H1 (cell line): ENCODE measurements around the gene NDC80. TPM values are rescaled to one million over a fixed set of nuclear protein-coding genes. Genes with fewer than 3 reads are reported as not detected.

Experiments used
- CTCF ChIA-PET: fragments of 300-600 bp; sonication (Branson Sonifier 250); formaldehyde crosslinking; loops from one replicate; lab custom pipeline; 2021; ENCODE audit not compliant: partially characterized antibody; lab: Charles Lee
- POLR2A ChIA-PET: fragments of 300-600 bp; sonication (Branson Sonifier 250); formaldehyde crosslinking; loops from one replicate; lab custom pipeline; 2021; ENCODE audit warnings: inconsistent platforms; ENCODE audit not compliant: partially characterized antibody; lab: Charles Lee
- DNase-seq, 2 experiments: peaks; one replicate each; pipeline versions ENCODE4 v3.0.0 to v3.0.0-alpha.2; 2010 to 2022; ENCODE audit warnings: low spot score in 2 of 2, low read depth in 1 of 2, mixed read lengths in 1 of 2
- FAIRE-seq: peaks from 2 replicates; lab custom pipeline; 2011; peaks lifted over from hg19 to GRCh38; lab: Jason Lieb, UNC
- H2AFZ ChIP-seq: 2 replicates; pipeline ENCODE4 v1.8.1; 2012; ENCODE audit warnings: low read length, inconsistent platforms
- H2AK5ac ChIP-seq: 2 replicates; pipeline ENCODE4 v1.6.1; 2013; ENCODE audit warnings: low read depth, low read length
- H2BK120ac ChIP-seq: replicated peaks from 2 replicates; pipeline ENCODE3; 2013; ENCODE audit warnings: low read depth, low read length, inconsistent platforms
- H2BK12ac ChIP-seq: 2 replicates; pipeline ENCODE4 v1.6.1; 2013; ENCODE audit warnings: low read depth, low read length
- H2BK15ac ChIP-seq: 2 replicates; pipeline ENCODE4 v1.6.1; 2013; ENCODE audit warnings: low read length
- H2BK20ac ChIP-seq: 2 replicates; pipeline ENCODE4 v1.6.1; 2013; ENCODE audit warnings: low read length
- H2BK5ac ChIP-seq: 2 replicates; pipeline ENCODE4 v1.6.1; 2013; ENCODE audit warnings: low read depth, low read length
- H3K14ac ChIP-seq: 2 replicates; pipeline ENCODE4 v1.6.1; 2013; ENCODE audit warnings: inconsistent platforms; ENCODE audit not compliant: insufficient read length
- H3K18ac ChIP-seq: 2 replicates; pipeline ENCODE4 v1.6.1; 2013; ENCODE audit warnings: low read length; ENCODE audit errors: extremely low read depth
- H3K23ac ChIP-seq: 2 replicates; pipeline ENCODE4 v1.6.1; 2013; ENCODE audit warnings: inconsistent platforms; ENCODE audit not compliant: insufficient read length
- H3K23me2 ChIP-seq: 2 replicates; pipeline ENCODE4 v1.6.1; 2013; ENCODE audit warnings: low read depth, low read length
- H3K27ac ChIP-seq: 2 replicates; pipeline ENCODE4 v1.6.1; 2011; ENCODE audit warnings: low read depth, low read length, inconsistent platforms
- H3K27me3 ChIP-seq, 4 experiments: replicated peaks in 1 of 4; 1 replicate in 1 of 4; 2 replicates in 3 of 4; pipeline versions ENCODE4 v1.6.1 to v1.8.1; 2011 to 2013; ENCODE audit warnings: low read length in 3 of 4, mild to moderate bottlenecking in 3 of 4, inconsistent platforms in 2 of 4, mixed read lengths in 2 of 4, moderate library complexity in 1 of 4; ENCODE audit not compliant: control insufficient read depth in 3 of 4, insufficient read depth in 3 of 4; ENCODE audit errors: extremely low read depth in 1 of 4
- H3K36me3 ChIP-seq, 4 experiments: 2 replicates each; pipeline versions ENCODE4 v1.6.1 to v1.8.1; 2011 to 2013; ENCODE audit warnings: mild to moderate bottlenecking in 4 of 4, low read length in 3 of 4, moderate library complexity in 2 of 4, control low read depth in 1 of 4, inconsistent platforms in 1 of 4; ENCODE audit not compliant: insufficient read depth in 4 of 4, control insufficient read depth in 2 of 4
- H3K4ac ChIP-seq: replicated peaks from 2 replicates; pipeline ENCODE3; 2013; ENCODE audit warnings: low read length, low read depth, mixed read lengths, inconsistent platforms; ENCODE audit not compliant: insufficient read length
- H3K4me1 ChIP-seq, 4 experiments: replicated peaks in 1 of 4; 1 replicate in 1 of 4; 2 replicates in 3 of 4; pipeline versions ENCODE4 v1.6.1 to v1.8.1; 2011 to 2013; ENCODE audit warnings: low read length in 3 of 4, inconsistent platforms in 2 of 4, mixed read lengths in 1 of 4; ENCODE audit not compliant: insufficient read depth in 4 of 4, control insufficient read depth in 3 of 4
- H3K4me2 ChIP-seq, 2 experiments: 2 replicates each; pipeline versions ENCODE4 v1.6.1 to v1.8.1; 2011 to 2013; ENCODE audit warnings: low read depth in 2 of 2, low read length in 2 of 2, control low read depth in 1 of 2, inconsistent platforms in 1 of 2, mild to moderate bottlenecking in 1 of 2; ENCODE audit not compliant: insufficient read depth in 1 of 2
- H3K4me3 ChIP-seq, 4 experiments: fragments of 200-600, 300-600 bp in 1 of 4; sonication (generic), shearing (Covaris generic), sonication (Bioruptor Twin) in 1 of 4; 2 replicates each; pipeline versions ENCODE4 v1.5.1 to v1.8.1; 2011 to 2016; ENCODE audit warnings: low read length in 4 of 4, low read depth in 3 of 4, control low read depth in 2 of 4, inconsistent platforms in 2 of 4, mild to moderate bottlenecking in 2 of 4, mixed read lengths in 1 of 4, moderate library complexity in 1 of 4; ENCODE audit not compliant: insufficient read depth in 2 of 4; ENCODE audit errors: extremely low read depth in 1 of 4
- H3K56ac ChIP-seq: replicated peaks from 2 replicates; pipeline ENCODE3; 2013; ENCODE audit warnings: low read depth, mild to moderate bottlenecking, mixed read lengths, low read length, inconsistent platforms; ENCODE audit not compliant: insufficient read length
- H3K79me1 ChIP-seq: 2 replicates; pipeline ENCODE4 v1.6.1; 2013; ENCODE audit warnings: low read depth, low read length, control low read depth
- H3K79me2 ChIP-seq, 2 experiments: 2 replicates each; pipeline versions ENCODE4 v1.6.1 to v1.8.1; 2012 to 2013; ENCODE audit warnings: low read length in 2 of 2, mild to moderate bottlenecking in 2 of 2, inconsistent platforms in 1 of 2; ENCODE audit not compliant: insufficient read depth in 2 of 2, control insufficient read depth in 1 of 2
- H3K9ac ChIP-seq, 4 experiments: replicated peaks in 1 of 4; 1 replicate in 1 of 4; 2 replicates in 3 of 4; pipeline versions ENCODE4 v1.6.1 to v1.8.1; 2011 to 2013; ENCODE audit warnings: low read depth in 3 of 4, low read length in 3 of 4, control low read depth in 2 of 4, mild to moderate bottlenecking in 2 of 4, moderate library complexity in 2 of 4, inconsistent platforms in 1 of 4; ENCODE audit errors: extremely low read depth in 1 of 4
- H3K9me3 ChIP-seq, 2 experiments: 2 replicates each; pipeline versions ENCODE4 v1.6.1 to v1.8.1; 2012 to 2013; ENCODE audit warnings: mild to moderate bottlenecking in 2 of 2, moderate library complexity in 2 of 2, control low read depth in 1 of 2, inconsistent platforms in 1 of 2, low read depth in 1 of 2, low read length in 1 of 2, mixed read lengths in 1 of 2; ENCODE audit not compliant: insufficient read depth in 2 of 2
- H4K20me1 ChIP-seq, 2 experiments: replicated peaks in 1 of 2; 2 replicates each; pipeline versions ENCODE3 to v1.8.1; 2011 to 2013; ENCODE audit warnings: inconsistent platforms in 2 of 2, low read length in 2 of 2, mild to moderate bottlenecking in 1 of 2; ENCODE audit not compliant: insufficient read depth in 2 of 2, control insufficient read depth in 1 of 2
- H4K5ac ChIP-seq: 2 replicates; pipeline ENCODE4 v1.6.1; 2013; ENCODE audit warnings: low read length, low read depth, mixed read lengths, inconsistent platforms; ENCODE audit not compliant: insufficient read length
- H4K8ac ChIP-seq: 2 replicates; pipeline ENCODE4 v1.8.0; 2013; ENCODE audit warnings: mild to moderate bottlenecking, moderate library complexity, low read length, inconsistent platforms; ENCODE audit not compliant: insufficient read depth; ENCODE audit errors: extremely low read depth
- H4K91ac ChIP-seq: replicated peaks from 2 replicates; pipeline ENCODE3; 2013; ENCODE audit warnings: low read length, mixed read lengths, inconsistent platforms; ENCODE audit not compliant: insufficient read length
- MAFK ChIP-seq: IDR thresholded peaks from 2 replicates; pipeline ENCODE4 v1.6.1; 2012; ENCODE audit warnings: low read depth, mild to moderate bottlenecking, improper control_type of control experiment, low read length
- SP4 ChIP-seq: IDR thresholded peaks from 2 replicates; pipeline ENCODE4 v1.6.1; 2012; ENCODE audit warnings: low read length, inconsistent platforms
- WGBS, 2 experiments: shearing (Covaris generic) in 1 of 2; methylation state at CpG; one replicate each; pipeline versions ENCODE4 v1.1.6 to v1.1.7; 2013 to 2015; ENCODE audit warnings: low lambda C conversion rate in 2 of 2, mixed read lengths in 2 of 2, inconsistent platforms in 1 of 2, low coverage in 1 of 2, missing lambda C conversion rate in 1 of 2; ENCODE audit not compliant: insufficient replicate concordance in 2 of 2, insufficient coverage in 1 of 2, insufficient read length in 1 of 2; ENCODE audit errors: extremely low coverage in 1 of 2, missing lambda C conversion rate in 1 of 2; 5-methylcytosine and 5-hydroxymethylcytosine counted together
- polyA plus RNA-seq, 7 experiments: library from polyadenylated mRNA; depleted of rRNA in 3 of 7; stranded (reverse) in 5 of 7; unstranded in 2 of 7; fragments of >200 nt in 5 of 7; fragments of 200-250 nt in 2 of 7; gene quantifications; 1 replicate in 5 of 7; 2 replicates in 1 of 7; 4 replicates in 1 of 7; pipeline versions ENCODE4 v1.2.1 to v1.2.3, GENCODE V29; 2011 to 2013; ENCODE audit warnings: missing spikeins in 2 of 7, mixed read lengths in 2 of 7
- total RNA-seq: library from RNA; stranded (reverse); fragmentation: NEBNext Ultra II Directional; extraction: Animal tissue kit (Norgen Biotek cat#: 25700); gene quantifications from 2 replicates; pipeline ENCODE4 v1.2.1, GENCODE V29; 2021
- TF ChIP-seq, protein P1 (sequence below): IDR thresholded peaks from 2 replicates; pipeline ENCODE4 v1.6.1; 2012; ENCODE audit warnings: low read length, inconsistent platforms

Gene NDC80
- total and polyA plus RNA-seq, 2 of the 8 experiments (the other 6 are each of a cell fraction or from before 2014, with no cell fraction given) = 11.0 to 45.0 TPM

DNA sequence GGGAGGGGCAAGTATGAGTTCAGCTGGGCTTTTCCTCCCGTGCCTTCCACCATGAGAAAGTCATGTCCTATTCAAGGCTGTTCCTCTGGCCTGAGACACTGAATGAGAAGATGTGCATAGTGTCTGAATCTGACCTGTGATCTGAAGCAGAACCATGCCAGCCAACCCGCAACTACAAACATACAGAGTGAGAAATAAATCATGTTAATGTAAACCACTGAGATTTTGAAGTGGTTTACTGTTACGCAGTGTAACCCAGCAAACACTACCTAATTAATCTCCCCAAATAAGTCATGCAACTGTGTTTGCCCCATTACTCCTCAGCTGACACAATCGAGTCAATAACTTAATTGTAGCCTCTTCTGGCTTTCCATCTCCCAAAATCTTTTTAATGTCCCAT is 49.2 kb upstream of the NDC80 start:
- Histone ChIP-seq H2BK15ac (no peak overlapping the region), H2BK20ac (no peak overlapping the region), H3K18ac (no peak overlapping the region), H3K9me3 (no peaks in the 10 kb centered on the region), H3K23ac (no peak overlapping the region), H2BK120ac (no peak overlapping the region), H3K36me3 (no peaks in the 10 kb centered on the region), H2AK5ac (no peak overlapping the region), H3K27me3 (no peaks in the 10 kb centered on the region), H3K79me1 (no peaks in the 10 kb centered on the region), H3K23me2 (no peaks in the 10 kb centered on the region), H3K27ac (no peak overlapping the region), H4K8ac (no peak overlapping the region), H2AFZ (no peak overlapping the region), H2BK12ac (no peak overlapping the region), H3K79me2 (no peaks in the 10 kb centered on the region), H4K91ac (no peak overlapping the region), H3K4ac (no peak overlapping the region), H3K14ac (no peak overlapping the region), H3K4me1 (no peaks in the 10 kb centered on the region), H4K5ac (no peak overlapping the region), H3K56ac (no peak overlapping the region), H3K4me3 (no peak overlapping the region), H2BK5ac (no peak overlapping the region), H3K9ac (no peak overlapping the region), H3K4me2 (no peak overlapping the region), H4K20me1 (no peaks in the 10 kb centered on the region)
- DNase-seq (no peak), FAIRE-seq (no peak)
- TF ChIP-seq MAFK (no peak), SP4 (no peak)
- TF ChIP-seq, protein P1, sequence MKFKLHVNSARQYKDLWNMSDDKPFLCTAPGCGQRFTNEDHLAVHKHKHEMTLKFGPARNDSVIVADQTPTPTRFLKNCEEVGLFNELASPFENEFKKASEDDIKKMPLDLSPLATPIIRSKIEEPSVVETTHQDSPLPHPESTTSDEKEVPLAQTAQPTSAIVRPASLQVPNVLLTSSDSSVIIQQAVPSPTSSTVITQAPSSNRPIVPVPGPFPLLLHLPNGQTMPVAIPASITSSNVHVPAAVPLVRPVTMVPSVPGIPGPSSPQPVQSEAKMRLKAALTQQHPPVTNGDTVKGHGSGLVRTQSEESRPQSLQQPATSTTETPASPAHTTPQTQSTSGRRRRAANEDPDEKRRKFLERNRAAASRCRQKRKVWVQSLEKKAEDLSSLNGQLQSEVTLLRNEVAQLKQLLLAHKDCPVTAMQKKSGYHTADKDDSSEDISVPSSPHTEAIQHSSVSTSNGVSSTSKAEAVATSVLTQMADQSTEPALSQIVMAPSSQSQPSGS = no peak
- ChIA-PET POLR2A (no interaction called here), CTCF (interaction anchor here (0.9 to 1.8 kb wide), 2 partner anchors 20 to 59 kb away, joined by 3 to 4 read pairs; no protein-coding TSS in a partner anchor)
- 97% methylated on average over 4 of the region's 4 CpGs; no CpG with 5 or more reads in 1 of the 2 experiments for WGBS, 2 experiments
